K562 (cell line): ENCODE results near the gene NUAK2.
A peak's percentile ranks its signal among the peaks of the same experiment; 100 is the strongest.

Experiments
- BCLAF1 ChIP-seq, 2 experiments: fragments of 450-650 bp in 1 of 2; IDR thresholded peaks; 2 replicates each; pipeline ENCODE4 v1.6.1; 2011 to 2017; ENCODE audit warnings: low read depth in 2 of 2, antibody characterized with exemption in 1 of 2, borderline replicate concordance in 1 of 2, low read length in 1 of 2, mild to moderate bottlenecking in 1 of 2, mixed read lengths in 1 of 2; ENCODE audit not compliant: control insufficient read depth in 1 of 2
- CTCF ChIP-seq, 3 experiments: IDR thresholded peaks in 2 of 3; conservative IDR thresholded peaks in 1 of 3; 2 replicates each; pipeline ENCODE4 v1.5.1; 2011 to 2012; ENCODE audit warnings: low read length in 3 of 3, mild to moderate bottlenecking in 3 of 3, control low read depth in 2 of 3, improper control_type of control experiment in 1 of 3, inconsistent platforms in 1 of 3, low read depth in 1 of 3, mixed read lengths in 1 of 3, moderate library complexity in 1 of 3; ENCODE audit not compliant: insufficient read depth in 2 of 3
- EZH2 ChIP-seq: IDR thresholded peaks from 2 replicates; pipeline ENCODE4 v1.6.1; 2012; ENCODE audit warnings: low read depth, mild to moderate bottlenecking, inconsistent platforms, low read length, borderline replicate concordance
- FOXK1 ChIP-seq: sonication (generic); formaldehyde crosslinking; IDR thresholded peaks from 2 replicates; pipeline ENCODE4 v1.8.0; 2022; ENCODE audit warnings: missing genetic modification reagents, mild to moderate bottlenecking, borderline replicate concordance
- FOXK2 ChIP-seq, 2 experiments: fragments of 450-650 bp; IDR thresholded peaks in 1 of 2; conservative IDR thresholded peaks in 1 of 2; 2 replicates each; pipeline ENCODE4 v1.6.1; 2016; ENCODE audit warnings: low read depth in 2 of 2, mild to moderate bottlenecking in 1 of 2
- NFXL1 ChIP-seq: fragments of 450-650 bp; formaldehyde crosslinking; IDR thresholded peaks from 2 replicates; pipeline ENCODE4 v1.4.0; 2021; ENCODE audit warnings: mild to moderate bottlenecking
- NR3C1 ChIP-seq: sonication (generic); formaldehyde crosslinking; IDR thresholded peaks from 2 replicates; pipeline ENCODE4 v1.8.1; 2022; ENCODE audit warnings: missing genetic modification reagents
- XRCC4 ChIP-seq: IDR thresholded peaks from one replicate; pipeline ENCODE4 v1.6.1; 2011; ENCODE audit not compliant: insufficient read depth, insufficient read length; ENCODE audit errors: extremely low read depth
- ZC3H11A ChIP-seq: IDR thresholded peaks from 2 replicates; pipeline ENCODE4 v1.6.1; 2012; ENCODE audit warnings: low read depth, low read length, improper control_type of control experiment
- ZNF134 ChIP-seq: fragments of 250-450 bp; sonication (Bioruptor Pico); conservative IDR thresholded peaks from 2 replicates; pipeline ENCODE4 v1.4.0; 2020
- ZNF239 ChIP-seq: fragments of 250-450 bp; sonication (Bioruptor Pico); IDR thresholded peaks from 2 replicates; pipeline ENCODE4 v1.4.0; 2020; ENCODE audit warnings: mild to moderate bottlenecking
- TF ChIP-seq, protein P1 (sequence below): fragments of 250-450 bp; sonication (Bioruptor Pico); IDR thresholded peaks from 2 replicates; pipeline ENCODE4 v1.5.0; 2020; ENCODE audit warnings: mild to moderate bottlenecking, borderline replicate concordance

- TF ChIP-seq CTCF (IDR thresholded peaks at IDR 0.05 in 2 of 3, conservative IDR thresholded peaks at IDR 0.05 in 1 of 3; ENCODE audit: insufficient read depth in 2 of 3, low read depth in 1 of 3, low read length in 3 of 3) (no peak; a peak in 1 of 6 replicates), FOXK1 (CRISPR knock-in tag) (no peak), FOXK2 (conservative IDR thresholded peaks at IDR 0.05 in 1 of 2, IDR thresholded peaks at IDR 0.05 in 1 of 2; ENCODE audit: low read depth in 2 of 2) (peak; percentile 61 to 71; a peak in 2 of 4 replicates), ZC3H11A (no peak), NFXL1 (CRISPR knock-in tag) (no peak), EZH2 (no peak), XRCC4 (no peak), ZNF134 (CRISPR knock-in tag) (peak; percentile 34; the same call in 1 of the 2 replicates), NR3C1 (CRISPR knock-in tag) (no peak), BCLAF1 (IDR thresholded peaks at IDR 0.05; ENCODE audit: borderline replicate concordance in 1 of 2, control insufficient read depth in 1 of 2, low read depth in 2 of 2, low read length in 1 of 2) (no peak), ZNF239 (CRISPR knock-in tag) (no peak)
- TF ChIP-seq, protein P1, sequence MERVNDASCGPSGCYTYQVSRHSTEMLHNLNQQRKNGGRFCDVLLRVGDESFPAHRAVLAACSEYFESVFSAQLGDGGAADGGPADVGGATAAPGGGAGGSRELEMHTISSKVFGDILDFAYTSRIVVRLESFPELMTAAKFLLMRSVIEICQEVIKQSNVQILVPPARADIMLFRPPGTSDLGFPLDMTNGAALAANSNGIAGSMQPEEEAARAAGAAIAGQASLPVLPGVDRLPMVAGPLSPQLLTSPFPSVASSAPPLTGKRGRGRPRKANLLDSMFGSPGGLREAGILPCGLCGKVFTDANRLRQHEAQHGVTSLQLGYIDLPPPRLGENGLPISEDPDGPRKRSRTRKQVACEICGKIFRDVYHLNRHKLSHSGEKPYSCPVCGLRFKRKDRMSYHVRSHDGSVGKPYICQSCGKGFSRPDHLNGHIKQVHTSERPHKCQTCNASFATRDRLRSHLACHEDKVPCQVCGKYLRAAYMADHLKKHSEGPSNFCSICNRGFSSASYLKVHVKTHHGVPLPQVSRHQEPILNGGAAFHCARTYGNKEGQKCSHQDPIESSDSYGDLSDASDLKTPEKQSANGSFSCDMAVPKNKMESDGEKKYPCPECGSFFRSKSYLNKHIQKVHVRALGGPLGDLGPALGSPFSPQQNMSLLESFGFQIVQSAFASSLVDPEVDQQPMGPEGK (CRISPR knock-in tag), result no peak
These were observed 33.6 kb downstream of the NUAK2 start for GRCh38 chr1:205287767-205288559.
